Uterus (tissue), 2 donors: ENCODE results near the gene PPARA.

Experiments used
- POLR2A ChIP-seq, 2 donors: fragments of 450-650 bp; IDR thresholded peaks; one replicate each; pipeline ENCODE4 v1.6.1; 2016; ENCODE audit warnings: antibody characterized with exemption in 2 of 2, mild to moderate bottlenecking in 1 of 2, moderate library complexity in 1 of 2
- TF ChIP-seq, protein P1 (sequence below), 4 experiments: fragments of 200-600 bp in 2 of 4; fragments of 450-650 bp in 2 of 4; sonication (generic) in 2 of 4; IDR thresholded peaks; one replicate each; pipeline ENCODE4 v1.5.1; 2016 to 2019; ENCODE audit warnings: antibody characterized with exemption in 4 of 4, mild to moderate bottlenecking in 2 of 4, moderate library complexity in 1 of 4

DNA sequence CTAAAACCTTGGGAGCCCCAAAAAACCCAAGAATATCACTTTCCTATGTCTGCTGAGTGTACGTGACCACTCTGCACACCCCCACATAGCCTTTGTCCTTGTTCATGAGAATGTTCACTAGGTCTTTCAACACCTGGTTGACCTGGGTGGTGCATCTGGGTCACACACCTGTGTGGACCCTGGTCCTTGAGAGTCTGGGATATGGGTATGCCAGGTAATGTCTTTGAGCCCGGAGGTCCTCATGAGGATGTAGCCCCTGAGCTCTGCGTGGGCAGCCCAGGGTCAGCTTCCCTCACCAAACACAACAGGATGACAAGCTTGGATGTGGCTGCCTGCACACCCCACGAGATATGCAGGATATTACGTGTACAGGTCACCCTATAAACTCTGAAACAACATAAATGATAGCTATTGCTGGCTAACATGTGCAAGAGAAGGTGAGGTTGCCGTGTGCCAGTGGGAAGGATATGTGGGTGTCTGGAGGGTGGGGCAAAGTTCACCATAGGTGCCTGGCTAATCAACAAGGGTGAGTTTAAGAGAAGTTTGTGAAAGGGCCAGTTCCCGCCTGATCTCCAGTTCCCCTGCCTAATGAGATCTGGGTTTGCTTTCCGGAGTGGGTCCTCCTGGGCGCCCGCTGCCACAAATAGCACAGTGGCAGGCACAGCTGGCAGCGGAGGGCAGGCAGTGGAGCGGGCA, 1.4 kb upstream of the PPARA start:
- TF ChIP-seq POLR2A (IDR thresholded peaks at IDR 0.05), result no peak
- TF ChIP-seq, protein P1, sequence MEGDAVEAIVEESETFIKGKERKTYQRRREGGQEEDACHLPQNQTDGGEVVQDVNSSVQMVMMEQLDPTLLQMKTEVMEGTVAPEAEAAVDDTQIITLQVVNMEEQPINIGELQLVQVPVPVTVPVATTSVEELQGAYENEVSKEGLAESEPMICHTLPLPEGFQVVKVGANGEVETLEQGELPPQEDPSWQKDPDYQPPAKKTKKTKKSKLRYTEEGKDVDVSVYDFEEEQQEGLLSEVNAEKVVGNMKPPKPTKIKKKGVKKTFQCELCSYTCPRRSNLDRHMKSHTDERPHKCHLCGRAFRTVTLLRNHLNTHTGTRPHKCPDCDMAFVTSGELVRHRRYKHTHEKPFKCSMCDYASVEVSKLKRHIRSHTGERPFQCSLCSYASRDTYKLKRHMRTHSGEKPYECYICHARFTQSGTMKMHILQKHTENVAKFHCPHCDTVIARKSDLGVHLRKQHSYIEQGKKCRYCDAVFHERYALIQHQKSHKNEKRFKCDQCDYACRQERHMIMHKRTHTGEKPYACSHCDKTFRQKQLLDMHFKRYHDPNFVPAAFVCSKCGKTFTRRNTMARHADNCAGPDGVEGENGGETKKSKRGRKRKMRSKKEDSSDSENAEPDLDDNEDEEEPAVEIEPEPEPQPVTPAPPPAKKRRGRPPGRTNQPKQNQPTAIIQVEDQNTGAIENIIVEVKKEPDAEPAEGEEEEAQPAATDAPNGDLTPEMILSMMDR (IDR thresholded peaks at IDR 0.05), result no peak
